Keratinocyte (primary cell): ENCODE data around the gene OR1M1.

Experiments used
- EZH2 ChIP-seq: IDR thresholded peaks from one replicate; pipeline ENCODE4 v1.6.1; 2012; ENCODE audit warnings: inconsistent platforms, mild to moderate bottlenecking, low read length, moderate library complexity
- TF ChIP-seq, protein P1 (sequence below), 3 experiments: IDR thresholded peaks in 1 of 3; conservative IDR thresholded peaks in 1 of 3; optimal IDR thresholded peaks in 1 of 3; 2 replicates in 2 of 3; 3 replicates in 1 of 3; pipeline versions ENCODE3 to v1.5.1; 2011; ENCODE audit warnings: low read length in 3 of 3, mild to moderate bottlenecking in 3 of 3, moderate library complexity in 2 of 3, control low read depth in 1 of 3, inconsistent platforms in 1 of 3; ENCODE audit not compliant: insufficient read depth in 2 of 3; ENCODE audit errors: extremely low read depth in 1 of 3

GRCh38 chr19:9076901-9077300, 10.0 kb upstream of the OR1M1 start:
- TF ChIP-seq, protein P1, sequence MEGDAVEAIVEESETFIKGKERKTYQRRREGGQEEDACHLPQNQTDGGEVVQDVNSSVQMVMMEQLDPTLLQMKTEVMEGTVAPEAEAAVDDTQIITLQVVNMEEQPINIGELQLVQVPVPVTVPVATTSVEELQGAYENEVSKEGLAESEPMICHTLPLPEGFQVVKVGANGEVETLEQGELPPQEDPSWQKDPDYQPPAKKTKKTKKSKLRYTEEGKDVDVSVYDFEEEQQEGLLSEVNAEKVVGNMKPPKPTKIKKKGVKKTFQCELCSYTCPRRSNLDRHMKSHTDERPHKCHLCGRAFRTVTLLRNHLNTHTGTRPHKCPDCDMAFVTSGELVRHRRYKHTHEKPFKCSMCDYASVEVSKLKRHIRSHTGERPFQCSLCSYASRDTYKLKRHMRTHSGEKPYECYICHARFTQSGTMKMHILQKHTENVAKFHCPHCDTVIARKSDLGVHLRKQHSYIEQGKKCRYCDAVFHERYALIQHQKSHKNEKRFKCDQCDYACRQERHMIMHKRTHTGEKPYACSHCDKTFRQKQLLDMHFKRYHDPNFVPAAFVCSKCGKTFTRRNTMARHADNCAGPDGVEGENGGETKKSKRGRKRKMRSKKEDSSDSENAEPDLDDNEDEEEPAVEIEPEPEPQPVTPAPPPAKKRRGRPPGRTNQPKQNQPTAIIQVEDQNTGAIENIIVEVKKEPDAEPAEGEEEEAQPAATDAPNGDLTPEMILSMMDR (optimal IDR thresholded peaks at IDR 0.05 in 1 of 3, IDR thresholded peaks at IDR 0.05 in 1 of 3, conservative IDR thresholded peaks at IDR 0.05 in 1 of 3; ENCODE audit: extremely low read depth in 1 of 3, insufficient read depth in 2 of 3, low read length in 3 of 3): no peak
- TF ChIP-seq EZH2: no peak
